HEK293 (cell line): ENCODE measurements around the gene UBXN11.
A peak's percentile ranks its signal among the peaks of the same experiment; 100 is the strongest.

ENCODE experiments used
- CTCF ChIA-PET: fragments of 350-600 bp; formaldehyde crosslinking; extraction: SDS; loops from one replicate; lab custom pipeline; 2021; ENCODE audit warnings: antibody characterized with exemption; lab: Yijun Ruan, JAX
- POLR2A ChIA-PET: fragments of 300-600 bp; formaldehyde crosslinking; extraction: SDS; loops from one replicate; lab custom pipeline; 2020; ENCODE audit warnings: antibody characterized with exemption, inconsistent platforms; lab: Yijun Ruan, JAX
- H3K27ac ChIP-seq: fragments of 200-500 bp; sonication (Bioruptor generic); 2 replicates; pipeline ENCODE4 v1.5.1; 2014; ENCODE audit warnings: low read depth, low read length, control low read depth, inconsistent platforms; ENCODE audit errors: extremely low read depth
- H3K36me3 ChIP-seq, 2 experiments: fragments of 200-500 bp in 1 of 2; sonication (Bioruptor generic) in 1 of 2; 1 replicate in 1 of 2; 2 replicates in 1 of 2; pipeline ENCODE4 v1.5.1; 2014 to 2017; ENCODE audit warnings: inconsistent platforms in 2 of 2, low read length in 2 of 2; ENCODE audit not compliant: control insufficient read depth in 2 of 2, insufficient read depth in 1 of 2
- H3K4me1 ChIP-seq: fragments of 200-500 bp; sonication (Bioruptor generic); 2 replicates; pipeline ENCODE4 v1.5.1; 2014; ENCODE audit warnings: mild to moderate bottlenecking, low read length, inconsistent platforms; ENCODE audit not compliant: control insufficient read depth, insufficient read depth
- H3K4me3 ChIP-seq: 2 replicates; pipeline ENCODE4 v1.5.1; 2011; ENCODE audit warnings: low read depth, mild to moderate bottlenecking, control low read depth, low read length, moderate library complexity
- H3K9me3 ChIP-seq: fragments of 200-500 bp; sonication (Bioruptor generic); 2 replicates; pipeline ENCODE4 v1.5.1; 2014; ENCODE audit warnings: low read depth, low read length, inconsistent platforms; ENCODE audit not compliant: control insufficient read depth, insufficient read depth
- KLF10 ChIP-seq: fragments of 450-650 bp; IDR thresholded peaks from 2 replicates; pipeline ENCODE4 v1.5.1; 2018; ENCODE audit warnings: missing biosample characterization, mild to moderate bottlenecking, missing genetic modification characterization
- KLF17 ChIP-seq: fragments of 450-650 bp; formaldehyde crosslinking; IDR thresholded peaks from 2 replicates; pipeline ENCODE4 v1.5.1; 2016; ENCODE audit warnings: missing biosample characterization, missing genetic modification characterization
- MEIS1 ChIP-seq: sonication (generic); formaldehyde crosslinking; IDR thresholded peaks from 2 replicates; pipeline ENCODE4 v1.8.1; 2022; ENCODE audit warnings: missing genetic modification reagents, mild to moderate bottlenecking, borderline replicate concordance
- PRDM2 ChIP-seq: fragments of 450-650 bp; formaldehyde crosslinking; IDR thresholded peaks from 2 replicates; pipeline ENCODE4 v1.5.1; 2016; ENCODE audit warnings: missing biosample characterization, missing genetic modification characterization, borderline replicate concordance
- SCRT2 ChIP-seq: fragments of 450-650 bp; formaldehyde crosslinking; IDR thresholded peaks from 2 replicates; pipeline ENCODE4 v1.5.1; 2016; ENCODE audit warnings: missing biosample characterization, missing genetic modification characterization
- SETDB1 ChIP-seq: IDR thresholded peaks from one replicate; pipeline ENCODE4 v1.6.1; 2017; ENCODE audit warnings: mild to moderate bottlenecking, low read length, moderate library complexity, mixed read lengths; ENCODE audit not compliant: insufficient read length
- ZFP69B ChIP-seq: fragments of 450-650 bp; formaldehyde crosslinking; IDR thresholded peaks from 2 replicates; pipeline ENCODE4 v1.5.1; 2016; ENCODE audit warnings: missing biosample characterization, missing genetic modification characterization
- ZNF146 ChIP-seq: fragments of 450-650 bp; formaldehyde crosslinking; IDR thresholded peaks from 2 replicates; pipeline ENCODE4 v1.5.1; 2016; ENCODE audit warnings: missing biosample characterization, missing genetic modification characterization
- ZNF18 ChIP-seq: fragments of 450-650 bp; formaldehyde crosslinking; IDR thresholded peaks from 2 replicates; pipeline ENCODE4 v1.5.1; 2016; ENCODE audit warnings: missing biosample characterization, missing genetic modification characterization
- ZNF214 ChIP-seq: fragments of 450-650 bp; formaldehyde crosslinking; IDR thresholded peaks from 2 replicates; pipeline ENCODE4 v1.5.1; 2017; ENCODE audit warnings: missing biosample characterization, mild to moderate bottlenecking, missing genetic modification characterization, borderline replicate concordance
- ZNF223 ChIP-seq: fragments of 450-650 bp; formaldehyde crosslinking; IDR thresholded peaks from 2 replicates; pipeline ENCODE4 v1.5.1; 2016; ENCODE audit warnings: missing biosample characterization, missing genetic modification characterization
- ZNF280D ChIP-seq: fragments of 450-650 bp; formaldehyde crosslinking; IDR thresholded peaks from 2 replicates; pipeline ENCODE4 v1.5.1; 2016; ENCODE audit warnings: missing biosample characterization, missing genetic modification characterization
- ZNF394 ChIP-seq: fragments of 450-650 bp; formaldehyde crosslinking; IDR thresholded peaks from 2 replicates; pipeline ENCODE4 v1.5.1; 2016; ENCODE audit warnings: missing biosample characterization, missing genetic modification characterization, mild to moderate bottlenecking, moderate library complexity, borderline replicate concordance
- ZNF398 ChIP-seq: fragments of 450-650 bp; formaldehyde crosslinking; IDR thresholded peaks from 2 replicates; pipeline ENCODE4 v1.5.1; 2017; ENCODE audit warnings: missing biosample characterization, missing genetic modification characterization
- ZNF423 ChIP-seq: fragments of 450-650 bp; formaldehyde crosslinking; IDR thresholded peaks from 2 replicates; pipeline ENCODE4 v1.5.1; 2016; ENCODE audit warnings: missing biosample characterization, missing genetic modification characterization
- ZNF548 ChIP-seq: fragments of 450-650 bp; formaldehyde crosslinking; IDR thresholded peaks from 2 replicates; pipeline ENCODE4 v1.5.1; 2016; ENCODE audit warnings: missing biosample characterization, missing genetic modification characterization
- ZNF558 ChIP-seq: fragments of 450-650 bp; formaldehyde crosslinking; IDR thresholded peaks from 2 replicates; pipeline ENCODE4 v1.5.1; 2016; ENCODE audit warnings: missing biosample characterization, missing genetic modification characterization
- ZNF600 ChIP-seq: fragments of 450-650 bp; formaldehyde crosslinking; IDR thresholded peaks from 2 replicates; pipeline ENCODE4 v1.5.1; 2016; ENCODE audit warnings: missing biosample characterization, missing genetic modification characterization

UBXN11 gene

GRCh38 chr1:26280333-26281042 is 25.9 kb downstream of the UBXN11 start (continued):
- TF ChIP-seq ZFP69B (peak; percentile 12; the same call in 1 of the 2 replicates), KLF17 (tag by site-specific recombination) (peak; percentile 58; the same call in 1 of the 2 replicates), PRDM2 (tag by site-specific recombination) (0 out of 2 replicates have a peak, but pooled peaks have one; percentile 28), SCRT2 (no peak), ZNF18 (tag by site-specific recombination) (0 out of 2 replicates have a peak, but pooled peaks have one; percentile 17), MEIS1 (CRISPR knock-in tag) (no peak), ZNF146 (tag by site-specific recombination) (no peak), ZNF223 (tag by site-specific recombination) (peak; percentile 87; the same call in 1 of the 2 replicates), ZNF214 (no peak), ZNF558 (tag by site-specific recombination) (no peak), ZNF394 (peak; percentile 2; the same call in 1 of the 2 replicates), ZNF398 (tag by site-specific recombination) (peak; percentile 97)
- TF ChIP-seq, all 188 proteins: peak for 17

GRCh38 chr1:26279456-26280332 is 26.7 kb downstream of the UBXN11 start, which contains the start of gene SH3BGRL3:
SH3BGRL3 (plus strand) TSS chr1:26280086; CDS start chr1:26280156, 70 bp downstream.
- H3K4me3 ChIP-seq: peak within 1 kb of the TSS; percentile 63
- H3K27ac ChIP-seq: 0 out of 2 replicates have a peak within 1 kb of the TSS, but pooled peaks have one; percentile 7
- H3K9me3 ChIP-seq: no peaks in the 10 kb centered on the region
- H3K4me1 ChIP-seq: 0 out of 2 replicates have a peak, but pooled peaks cover 3% of the 10 kb centered on the region
- POLR2A ChIA-PET: interaction anchor here (1.0 to 1.8 kb wide), 4 partner anchors 38 to 168 kb away, joined by 4 to 6 read pairs (median 5); partner anchors contain the start of genes CD52, DHDDS and PDIK1L
- CTCF ChIA-PET: interaction anchor here (0.5 to 3.6 kb wide), 16 partner anchors 10 to 175 kb away, joined by 3 to 30 read pairs (median 4); no protein-coding TSS in a partner anchor
- H3K36me3 ChIP-seq: peaks cover 4 to 64% of the 10 kb centered on the region in 2 experiments; a peak in 1 of 3 replicates
- no peak for TF ChIP-seq ZNF280D
- TF ChIP-seq ZNF548 (tag by site-specific recombination): no peak
- TF ChIP-seq SETDB1: no peak
- peak; percentile 98 for TF ChIP-seq ZNF600 (tag by site-specific recombination)
- TF ChIP-seq ZNF423 (tag by site-specific recombination): no peak
- peak; percentile 45; the same call in 1 of the 2 replicates for TF ChIP-seq KLF17 (tag by site-specific recombination)
- TF ChIP-seq KLF10: peak; percentile 88
